Measurements from ENCODE around the gene GLIS2. TPM values are rescaled to one million over a fixed set of nuclear protein-coding genes. Genes with fewer than 3 reads are reported as not detected.

GLIS2 gene
- total RNA-seq, 1 donor from 2014 or later = 1.2 TPM

DNA sequence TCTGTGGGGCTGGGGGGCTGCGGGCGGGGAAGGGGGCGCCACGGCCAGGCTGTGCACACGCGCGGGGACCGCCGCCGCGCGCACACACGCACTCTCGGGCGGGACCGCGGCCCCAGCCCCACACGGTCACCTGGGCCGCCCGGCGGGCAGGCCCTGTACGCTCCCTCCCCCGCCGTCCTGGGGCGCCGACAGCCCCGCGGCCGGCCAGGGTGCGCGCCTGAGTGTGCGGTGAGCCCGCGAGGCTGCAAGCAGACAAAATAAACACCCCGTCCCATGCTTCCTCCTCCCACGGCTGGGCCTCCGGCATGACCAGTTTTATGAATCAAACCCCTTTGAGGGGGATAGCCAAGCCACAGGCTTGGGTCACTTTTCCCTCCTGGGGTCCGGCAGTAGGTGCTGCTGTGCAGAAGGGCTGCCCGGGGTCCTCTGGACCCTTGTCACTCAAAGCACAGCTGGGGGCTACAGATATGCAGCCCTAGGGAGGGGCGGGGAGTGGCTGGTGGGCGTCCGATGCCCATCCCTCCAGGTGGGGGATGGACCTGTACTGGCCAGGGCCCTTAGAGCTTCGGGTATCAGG is 56.2 kb downstream of the GLIS2 start:
- DNase-seq = peak; percentile 23

DNA sequence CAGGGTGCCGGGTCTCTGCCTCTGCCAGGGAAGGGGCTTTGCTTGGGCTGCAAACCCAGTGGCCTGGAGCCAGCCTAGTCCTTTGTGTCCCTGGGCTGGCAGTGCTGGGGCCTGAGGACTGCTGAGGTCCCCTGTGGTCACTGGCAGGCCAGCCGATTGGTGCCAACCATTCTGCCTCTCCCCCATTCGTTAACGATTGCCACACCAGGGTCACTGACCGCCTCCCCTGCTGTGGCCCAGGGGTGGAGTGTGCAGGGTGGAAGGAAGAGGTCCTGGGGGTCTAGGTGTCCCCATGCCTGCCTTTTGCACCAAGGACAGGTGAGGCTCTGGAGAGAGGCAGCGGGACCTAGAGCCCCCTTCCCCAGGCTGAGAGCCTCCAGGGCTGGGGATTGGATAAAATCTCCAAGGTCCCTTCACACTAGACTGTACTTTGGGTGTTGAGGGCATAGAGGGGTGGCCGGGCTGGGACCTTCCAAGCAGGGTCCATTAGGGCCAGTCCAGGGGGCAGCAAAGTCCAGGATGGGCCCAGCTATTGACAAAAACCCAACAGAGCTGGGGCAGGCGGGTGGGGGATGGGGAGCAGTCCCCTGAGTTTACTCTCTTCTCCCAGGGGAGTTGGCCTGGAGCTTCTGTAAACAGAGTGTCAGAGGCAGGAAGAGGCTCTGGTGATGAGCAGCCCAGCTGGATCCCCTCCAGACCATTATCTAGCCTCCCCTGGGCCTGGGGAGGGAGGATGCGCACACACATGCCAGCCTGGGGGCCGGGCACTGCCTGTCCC is 56.9 kb downstream of the GLIS2 start:
- no peak for DNase-seq

DNA sequence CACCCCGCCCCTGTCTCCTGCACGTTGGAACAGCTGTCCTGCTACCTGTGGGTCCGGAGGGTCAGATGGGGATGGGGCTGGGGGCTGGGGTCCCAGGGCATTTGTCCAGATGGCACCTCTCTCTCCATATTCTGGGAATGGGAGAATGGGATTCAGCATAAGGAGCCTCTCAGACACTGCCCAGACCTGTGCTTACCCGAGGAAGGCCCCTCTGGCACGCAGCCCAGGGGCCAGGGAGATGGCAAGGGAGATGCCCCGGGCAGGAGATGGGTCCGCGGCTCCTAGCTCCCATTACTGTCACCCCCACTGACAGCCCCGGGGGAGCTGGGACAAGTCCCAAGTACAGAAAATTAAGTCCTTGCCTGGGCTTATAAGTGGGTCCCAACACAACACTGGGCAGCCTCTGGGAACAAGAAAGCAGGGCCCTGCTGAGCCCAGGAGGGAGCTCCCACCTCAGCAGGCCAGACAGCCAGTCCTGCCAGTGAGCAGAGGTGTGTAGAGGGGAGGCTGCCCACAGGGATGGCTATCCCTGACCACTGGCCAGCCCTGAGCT is 57.6 kb downstream of the GLIS2 start:
- no peak for DNase-seq

DNA sequence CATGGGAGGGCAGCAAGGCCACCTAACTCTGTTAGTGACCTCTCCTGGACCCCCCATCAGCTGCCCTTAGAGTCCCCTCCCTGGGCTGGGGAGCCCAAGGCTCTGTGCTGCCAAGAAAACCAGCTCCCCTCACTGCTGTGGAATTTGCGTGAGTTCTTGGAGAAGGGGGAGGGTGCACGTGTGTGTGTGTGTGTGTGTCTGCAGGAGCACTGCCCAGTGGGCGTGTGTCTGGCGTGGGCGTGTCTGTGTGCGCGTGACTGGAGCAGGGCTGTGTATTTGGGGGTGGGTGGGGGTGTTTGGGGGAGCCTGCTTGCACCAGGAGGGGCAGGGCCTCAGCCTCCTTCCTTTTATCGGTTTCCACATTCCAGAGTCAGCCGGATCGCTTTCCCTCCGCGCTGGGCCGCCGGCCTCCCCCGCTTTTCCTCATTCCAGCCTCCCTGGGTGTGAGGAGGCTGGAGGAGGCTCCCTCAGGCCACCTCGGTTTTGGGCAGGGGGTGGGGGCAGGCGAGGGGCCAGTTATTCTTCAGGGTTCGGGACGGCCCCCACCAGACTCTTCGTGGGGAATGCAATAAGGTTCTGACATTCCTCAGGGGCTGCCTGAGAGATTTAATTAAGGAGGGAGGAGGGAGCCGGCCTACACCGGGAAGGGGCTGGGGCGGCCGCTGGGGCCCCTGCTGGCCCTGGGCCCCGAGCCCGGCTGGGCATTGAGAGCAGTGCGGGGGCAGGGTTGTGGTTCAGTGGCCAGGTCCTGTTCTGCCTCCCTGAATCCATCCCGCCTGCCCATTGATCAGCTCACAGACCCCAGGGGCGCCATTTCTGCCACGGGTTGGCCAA is 58.3 kb downstream of the GLIS2 start:
- peak; percentile 30 for DNase-seq

DNA sequence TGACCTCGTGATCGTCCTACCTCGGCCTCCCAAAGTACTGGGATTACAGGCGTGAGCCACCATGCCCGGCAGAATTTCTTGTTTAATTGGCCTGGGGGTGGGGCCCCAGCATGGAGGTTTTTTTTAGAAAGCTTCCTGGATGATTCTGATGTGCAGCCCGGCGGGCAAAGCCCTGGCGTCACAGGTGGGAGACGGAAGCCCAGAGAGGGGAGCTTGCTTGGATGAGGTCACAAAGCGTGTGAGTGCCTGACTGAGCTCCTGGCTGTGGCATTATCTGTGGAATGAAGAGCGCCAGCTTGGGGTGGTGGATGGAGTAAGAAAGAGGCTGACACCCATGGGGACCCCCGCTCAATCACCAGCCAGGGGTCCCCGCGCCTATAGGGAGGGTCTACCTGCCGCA is 59.9 kb downstream of the GLIS2 start:
- DNase-seq = no peak

DNA sequence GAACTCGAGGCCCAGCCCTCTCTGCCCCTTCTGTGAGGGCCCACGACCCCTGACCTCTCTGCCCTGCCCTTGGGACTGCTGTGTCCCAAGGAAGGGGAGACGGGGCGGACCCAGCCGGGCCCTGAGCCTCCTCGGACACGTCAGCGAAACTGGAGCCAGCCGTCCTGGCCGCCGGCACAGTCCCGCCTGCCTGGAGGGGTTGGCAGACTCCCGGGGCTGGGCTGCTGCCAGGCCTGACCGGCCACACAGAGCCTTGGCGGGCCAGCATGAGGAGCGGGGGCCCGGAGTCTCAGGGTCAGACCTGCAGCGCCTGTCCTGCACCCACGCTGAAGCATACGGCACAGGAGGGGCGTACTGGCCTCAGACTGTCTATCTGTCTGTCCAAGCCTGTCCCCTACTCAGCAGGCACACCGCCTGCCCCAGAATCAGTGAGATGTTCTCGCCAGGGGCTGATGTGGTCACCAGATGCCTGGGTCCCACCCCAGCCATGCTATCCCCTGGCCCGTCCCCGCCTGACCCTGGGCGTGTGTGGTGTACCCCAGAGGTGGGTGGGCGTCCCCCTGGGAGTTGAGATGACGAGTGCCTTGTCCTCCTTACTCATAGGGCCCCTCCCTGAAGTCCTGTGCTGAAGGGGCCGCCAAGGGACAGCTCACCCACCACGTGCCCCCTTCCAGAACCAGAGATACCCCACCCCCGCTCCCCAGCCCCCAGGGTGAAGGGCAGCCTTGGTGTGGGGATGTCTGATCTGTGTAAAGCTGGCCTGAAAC is 60.4 kb downstream of the GLIS2 start:
- no peak for DNase-seq

DNA sequence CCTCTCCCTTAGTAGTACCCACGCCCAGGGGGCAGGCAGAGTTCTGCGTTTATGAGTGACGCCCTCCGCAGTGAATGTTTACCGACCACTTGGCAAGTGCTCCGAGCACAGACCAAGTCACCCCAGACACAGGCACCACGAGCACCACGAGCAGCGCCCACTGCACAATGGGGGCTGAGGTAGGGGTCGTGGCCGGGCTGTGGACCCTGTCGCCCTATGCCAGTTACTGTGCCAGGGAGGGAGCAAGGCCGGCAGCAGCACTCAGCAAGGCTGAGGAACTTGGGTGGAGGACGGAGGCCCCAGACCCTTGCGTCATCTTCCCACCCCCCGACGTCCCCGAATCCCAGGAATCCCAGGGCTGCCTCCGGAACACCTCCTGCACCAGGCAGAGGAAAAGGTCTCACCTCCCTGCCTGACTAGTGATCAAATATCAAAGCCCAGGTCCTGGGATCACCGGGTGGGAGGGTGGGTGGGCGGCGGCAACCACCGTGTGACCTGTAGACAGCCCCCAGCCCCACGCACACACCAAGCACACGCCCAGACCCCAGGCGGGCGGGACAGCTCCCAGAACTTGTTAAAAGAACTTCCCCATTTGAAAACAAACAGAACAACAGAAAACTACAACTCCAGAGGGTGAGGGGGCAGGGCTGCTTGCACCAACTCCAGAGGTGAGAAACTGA is 61.2 kb downstream of the GLIS2 start:
- DNase-seq = no peak

DNA sequence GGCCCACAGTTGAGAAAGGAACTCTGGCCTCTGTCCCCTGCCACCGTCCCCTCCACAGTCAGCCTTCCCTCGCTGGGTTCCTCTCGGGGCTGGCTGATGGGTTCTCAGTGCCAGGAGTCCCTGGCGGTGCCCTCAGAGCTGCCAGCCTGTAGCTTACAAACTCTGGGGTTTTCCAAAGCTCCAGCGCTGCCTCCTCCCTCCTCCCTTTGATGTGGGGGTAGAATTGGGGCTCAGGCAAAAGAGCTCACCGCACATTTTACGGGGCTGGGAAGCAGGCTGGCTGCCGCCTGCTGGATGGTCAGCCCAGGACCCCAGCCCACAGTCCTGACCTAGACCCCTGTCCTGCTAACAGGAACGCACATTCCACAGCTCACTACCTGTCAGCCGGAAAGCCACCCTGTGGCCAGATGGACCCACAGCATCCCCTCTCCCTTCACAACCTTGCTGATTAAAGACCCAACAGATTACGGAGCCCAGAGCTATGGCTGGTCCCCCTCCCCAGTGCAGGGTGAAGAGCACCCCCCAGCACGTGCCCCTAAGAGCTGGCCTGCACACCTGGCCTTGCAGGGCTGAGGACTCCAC is 61.8 kb downstream of the GLIS2 start:
- DNase-seq = no peak

DNA sequence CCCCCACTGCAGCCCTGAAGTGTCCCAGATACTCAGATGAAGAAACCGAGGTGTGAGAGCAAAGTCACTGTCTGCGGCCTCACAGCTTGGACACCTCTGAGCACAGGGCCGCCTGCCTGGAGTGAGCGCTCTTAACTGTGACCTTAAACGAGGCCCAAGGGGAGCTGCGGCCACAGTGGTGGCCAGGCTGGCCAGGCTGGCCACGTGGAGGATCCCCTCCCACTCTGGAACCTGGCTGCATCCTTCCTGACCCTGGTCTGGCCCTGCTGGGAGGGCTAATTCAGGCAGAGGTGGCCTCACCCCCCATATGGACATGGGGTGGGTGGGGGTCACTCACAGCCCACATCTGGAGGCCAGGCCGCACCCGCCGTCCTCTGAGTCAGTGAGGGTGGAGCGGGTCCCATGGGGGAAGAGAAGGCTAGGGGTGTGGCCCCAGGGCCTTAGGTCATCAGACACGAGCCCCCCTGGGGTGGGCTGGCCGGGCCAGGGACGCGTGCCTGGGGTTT is 62.3 kb downstream of the GLIS2 start:
- DNase-seq = no peak

DNA sequence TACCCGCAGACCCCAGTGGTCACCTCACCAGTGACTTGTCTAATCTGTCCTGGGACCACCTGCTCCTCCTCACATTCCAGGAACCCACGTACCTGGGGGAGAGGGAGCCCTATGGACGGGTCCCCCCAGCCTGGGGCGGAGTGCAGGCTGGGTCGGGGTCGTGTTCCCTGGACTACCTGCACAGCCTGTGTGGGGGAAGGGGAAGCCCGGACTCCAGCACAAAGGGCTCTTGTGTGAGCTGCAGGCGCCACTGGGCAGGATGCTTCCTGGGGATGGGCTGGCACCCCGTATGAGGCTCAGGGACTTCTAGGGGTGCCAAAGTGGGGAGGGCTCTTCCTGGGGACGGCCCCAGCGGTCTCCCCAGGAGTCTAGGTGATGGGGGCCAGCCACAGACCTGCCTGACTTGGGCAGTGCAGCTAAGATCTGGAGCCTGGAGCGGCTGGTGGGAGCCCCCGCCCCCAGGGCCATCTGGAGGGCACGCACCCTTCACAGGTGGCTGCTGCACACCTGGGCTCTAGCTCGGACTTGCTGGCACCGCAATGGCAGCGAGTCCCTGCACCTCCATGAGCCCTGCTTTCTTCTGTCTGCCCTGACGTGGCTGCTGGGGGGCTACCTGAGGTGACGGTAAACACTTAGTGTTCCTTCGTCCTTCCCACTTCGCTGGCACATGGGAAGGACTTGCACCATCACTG is 63.3 kb downstream of the GLIS2 start:
- DNase-seq = no peak

DNA sequence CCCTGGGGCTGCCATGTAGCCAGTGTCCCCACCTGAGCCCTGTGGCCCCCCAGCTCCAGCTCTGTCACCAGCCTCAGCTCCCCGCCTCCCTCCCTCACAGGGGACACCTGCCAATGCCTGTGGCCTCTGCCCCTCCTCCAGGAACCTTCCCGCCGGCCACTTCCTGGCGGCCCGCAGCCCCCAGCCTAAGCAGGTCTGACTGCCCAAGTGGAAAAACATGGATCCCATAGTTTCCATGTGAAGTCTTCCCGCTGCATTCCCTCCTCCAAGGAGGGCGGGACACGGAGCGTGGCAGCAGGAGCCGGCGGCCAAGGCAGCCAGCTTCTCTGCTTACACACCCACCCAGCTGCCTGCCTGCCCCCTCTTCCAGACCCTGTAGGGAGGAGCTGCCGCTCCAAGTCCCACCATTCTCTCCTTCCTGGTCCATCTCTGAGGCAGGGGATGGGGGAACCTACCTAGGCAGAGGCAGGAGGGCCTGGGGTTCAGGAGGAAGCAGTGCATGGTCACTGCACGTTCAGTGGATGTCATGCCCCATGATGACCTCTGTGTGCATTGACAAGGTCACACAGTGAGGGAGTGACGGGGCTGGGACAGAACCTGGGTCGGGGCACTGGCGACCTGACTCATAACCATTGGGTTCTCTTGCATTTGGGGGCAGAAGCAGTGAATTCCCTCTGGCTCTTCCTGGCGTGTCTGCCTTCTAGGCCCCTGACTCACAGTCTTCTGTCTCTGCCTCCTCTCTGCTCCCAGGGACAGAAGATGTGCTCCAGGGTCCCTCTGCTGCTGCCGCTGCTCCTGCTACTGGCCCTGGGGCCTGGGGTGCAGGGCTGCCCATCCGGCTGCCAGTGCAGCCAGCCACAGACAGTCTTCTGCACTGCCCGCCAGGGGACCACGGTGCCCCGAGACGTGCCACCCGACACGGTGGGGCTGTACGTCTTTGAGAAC is 64.5 kb downstream of the GLIS2 start:
- DNase-seq = peak; percentile 14

DNA sequence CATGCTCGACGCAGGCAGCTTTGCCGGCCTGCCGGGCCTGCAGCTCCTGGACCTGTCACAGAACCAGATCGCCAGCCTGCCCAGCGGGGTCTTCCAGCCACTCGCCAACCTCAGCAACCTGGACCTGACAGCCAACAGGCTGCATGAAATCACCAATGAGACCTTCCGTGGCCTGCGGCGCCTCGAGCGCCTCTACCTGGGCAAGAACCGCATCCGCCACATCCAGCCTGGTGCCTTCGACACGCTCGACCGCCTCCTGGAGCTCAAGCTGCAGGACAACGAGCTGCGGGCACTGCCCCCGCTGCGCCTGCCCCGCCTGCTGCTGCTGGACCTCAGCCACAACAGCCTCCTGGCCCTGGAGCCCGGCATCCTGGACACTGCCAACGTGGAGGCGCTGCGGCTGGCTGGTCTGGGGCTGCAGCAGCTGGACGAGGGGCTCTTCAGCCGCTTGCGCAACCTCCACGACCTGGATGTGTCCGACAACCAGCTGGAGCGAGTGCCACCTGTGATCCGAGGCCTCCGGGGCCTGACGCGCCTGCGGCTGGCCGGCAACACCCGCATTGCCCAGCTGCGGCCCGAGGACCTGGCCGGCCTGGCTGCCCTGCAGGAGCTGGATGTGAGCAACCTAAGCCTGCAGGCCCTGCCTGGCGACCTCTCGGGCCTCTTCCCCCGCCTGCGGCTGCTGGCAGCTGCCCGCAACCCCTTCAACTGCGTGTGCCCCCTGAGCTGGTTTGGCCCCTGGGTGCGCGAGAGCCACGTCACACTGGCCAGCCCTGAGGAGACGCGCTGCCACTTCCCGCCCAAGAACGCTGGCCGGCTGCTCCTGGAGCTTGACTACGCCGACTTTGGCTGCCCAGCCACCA is 65.4 kb downstream of the GLIS2 start:
- DNase-seq = no peak

DNA sequence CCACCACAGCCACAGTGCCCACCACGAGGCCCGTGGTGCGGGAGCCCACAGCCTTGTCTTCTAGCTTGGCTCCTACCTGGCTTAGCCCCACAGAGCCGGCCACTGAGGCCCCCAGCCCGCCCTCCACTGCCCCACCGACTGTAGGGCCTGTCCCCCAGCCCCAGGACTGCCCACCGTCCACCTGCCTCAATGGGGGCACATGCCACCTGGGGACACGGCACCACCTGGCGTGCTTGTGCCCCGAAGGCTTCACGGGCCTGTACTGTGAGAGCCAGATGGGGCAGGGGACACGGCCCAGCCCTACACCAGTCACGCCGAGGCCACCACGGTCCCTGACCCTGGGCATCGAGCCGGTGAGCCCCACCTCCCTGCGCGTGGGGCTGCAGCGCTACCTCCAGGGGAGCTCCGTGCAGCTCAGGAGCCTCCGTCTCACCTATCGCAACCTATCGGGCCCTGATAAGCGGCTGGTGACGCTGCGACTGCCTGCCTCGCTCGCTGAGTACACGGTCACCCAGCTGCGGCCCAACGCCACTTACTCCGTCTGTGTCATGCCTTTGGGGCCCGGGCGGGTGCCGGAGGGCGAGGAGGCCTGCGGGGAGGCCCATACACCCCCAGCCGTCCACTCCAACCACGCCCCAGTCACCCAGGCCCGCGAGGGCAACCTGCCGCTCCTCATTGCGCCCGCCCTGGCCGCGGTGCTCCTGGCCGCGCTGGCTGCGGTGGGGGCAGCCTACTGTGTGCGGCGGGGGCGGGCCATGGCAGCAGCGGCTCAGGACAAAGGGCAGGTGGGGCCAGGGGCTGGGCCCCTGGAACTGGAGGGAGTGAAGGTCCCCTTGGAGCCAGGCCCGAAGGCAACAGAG is 66.3 kb downstream of the GLIS2 start:
- DNase-seq = no peak

DNA sequence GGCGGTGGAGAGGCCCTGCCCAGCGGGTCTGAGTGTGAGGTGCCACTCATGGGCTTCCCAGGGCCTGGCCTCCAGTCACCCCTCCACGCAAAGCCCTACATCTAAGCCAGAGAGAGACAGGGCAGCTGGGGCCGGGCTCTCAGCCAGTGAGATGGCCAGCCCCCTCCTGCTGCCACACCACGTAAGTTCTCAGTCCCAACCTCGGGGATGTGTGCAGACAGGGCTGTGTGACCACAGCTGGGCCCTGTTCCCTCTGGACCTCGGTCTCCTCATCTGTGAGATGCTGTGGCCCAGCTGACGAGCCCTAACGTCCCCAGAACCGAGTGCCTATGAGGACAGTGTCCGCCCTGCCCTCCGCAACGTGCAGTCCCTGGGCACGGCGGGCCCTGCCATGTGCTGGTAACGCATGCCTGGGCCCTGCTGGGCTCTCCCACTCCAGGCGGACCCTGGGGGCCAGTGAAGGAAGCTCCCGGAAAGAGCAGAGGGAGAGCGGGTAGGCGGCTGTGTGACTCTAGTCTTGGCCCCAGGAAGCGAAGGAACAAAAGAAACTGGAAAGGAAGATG is 67.0 kb downstream of the GLIS2 start:
- no peak for DNase-seq

DNA sequence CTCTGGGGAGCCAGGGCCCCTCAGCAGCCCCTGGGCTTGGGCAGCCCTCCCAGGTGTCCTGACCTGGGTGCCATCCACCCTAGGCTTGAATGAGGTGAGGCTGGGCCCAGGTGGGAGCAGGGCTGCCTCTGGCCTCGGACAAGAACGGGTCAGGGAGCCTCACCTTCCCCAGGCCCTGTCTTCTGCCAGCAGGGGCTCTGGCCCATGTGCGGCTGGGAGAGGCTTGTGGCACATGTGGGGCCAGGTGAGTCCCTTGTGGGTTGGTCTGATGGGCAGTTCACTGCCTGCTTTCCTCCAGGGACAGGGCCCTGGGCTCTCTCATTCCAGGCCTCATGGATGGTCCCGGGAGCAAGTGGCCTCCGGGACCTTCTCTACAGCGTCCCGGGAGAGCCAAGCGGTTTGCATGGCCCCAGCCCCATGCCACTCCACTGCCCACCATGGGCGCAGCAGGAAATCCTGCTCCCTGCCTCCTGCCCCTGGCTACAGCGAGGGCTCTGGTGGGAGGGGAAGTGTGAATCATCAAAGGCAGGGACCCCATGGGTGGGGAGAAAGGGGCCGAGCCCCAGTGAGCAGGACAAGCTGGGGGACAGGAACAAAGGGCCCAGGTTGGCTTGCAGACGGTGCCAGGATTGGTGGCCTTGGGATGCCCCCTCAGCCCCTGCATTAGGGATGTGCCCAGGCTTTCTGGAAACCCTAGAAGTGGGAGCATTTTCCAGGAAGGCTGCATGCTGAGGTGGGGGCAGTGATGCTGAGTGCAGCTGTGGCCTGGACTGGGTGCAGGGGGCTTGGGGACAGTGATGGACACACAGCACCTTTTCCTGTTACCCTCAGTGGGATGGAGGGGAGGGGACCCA is 68.0 kb downstream of the GLIS2 start:
- peak; percentile 23 for DNase-seq

DNA sequence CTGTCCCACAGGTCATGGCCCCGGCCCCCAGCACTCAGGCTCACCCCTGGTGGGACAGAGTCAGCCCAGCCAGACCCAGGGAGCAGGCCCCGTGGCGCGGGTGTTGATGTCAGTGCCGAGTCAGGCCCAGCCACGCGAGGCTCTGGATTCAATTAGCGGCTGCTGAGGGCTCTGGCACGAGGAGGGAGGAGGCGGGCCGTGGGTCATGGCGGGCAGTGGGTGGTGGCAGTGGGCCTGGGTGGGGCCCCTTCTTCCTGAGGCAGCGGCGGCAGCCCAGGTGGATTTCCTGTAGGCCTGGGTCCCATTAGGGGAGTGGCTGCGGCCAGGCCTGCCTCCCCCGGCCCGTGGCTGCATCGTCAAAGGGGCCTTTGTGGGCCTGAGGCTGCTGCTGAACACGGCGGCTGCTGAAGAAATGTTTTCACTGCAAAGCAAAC is 68.7 kb downstream of the GLIS2 start:
- no peak for DNase-seq

All from dermis blood vessel endothelial cell (primary cell).